SJSA1 (cell line): ENCODE data around the gene MAST3. TPM values are rescaled to one million over a fixed set of nuclear protein-coding genes. Genes with fewer than 3 reads are reported as not detected.
A peak's percentile ranks its signal among the peaks of the same experiment; 100 is the strongest.

Experiments
- DNase-seq, 2 experiments: peaks; one replicate each; pipeline ENCODE4 v3.0.0-alpha.2; 2015 to 2020; ENCODE audit warnings: low spot score in 2 of 2, low read depth in 1 of 2
- H3K27ac ChIP-seq: fragments of 250-450 bp; sonication (Bioruptor Pico); 2 replicates; pipeline ENCODE4 v1.5.1; 2020; ENCODE audit warnings: mild to moderate bottlenecking, moderate library complexity
- H3K27me3 ChIP-seq: fragments of 250-450 bp; sonication (Bioruptor Pico); replicated peaks from 2 replicates; pipeline ENCODE4 v1.5.1; 2020; ENCODE audit warnings: mild to moderate bottlenecking, moderate library complexity
- H3K36me3 ChIP-seq: fragments of 250-450 bp; sonication (Bioruptor Pico); 2 replicates; pipeline ENCODE4 v1.5.1; 2020; ENCODE audit warnings: mild to moderate bottlenecking
- H3K4me1 ChIP-seq: fragments of 250-450 bp; sonication (Bioruptor Pico); replicated peaks from 2 replicates; pipeline ENCODE4 v1.6.1; 2021; ENCODE audit warnings: mild to moderate bottlenecking
- H3K4me3 ChIP-seq: fragments of 250-450 bp; sonication (Bioruptor Pico); 2 replicates; pipeline ENCODE4 v1.5.1; 2020; ENCODE audit warnings: mild to moderate bottlenecking
- H3K9me3 ChIP-seq: fragments of 250-450 bp; sonication (Bioruptor Pico); replicated peaks from 2 replicates; pipeline ENCODE4 v1.5.1; 2020; ENCODE audit warnings: mild to moderate bottlenecking
- total RNA-seq: library from RNA; depleted of rRNA; stranded (reverse); fragments of >200 nt; shearing (Covaris generic); gene quantifications from 2 replicates; pipeline ENCODE4 v1.2.3, GENCODE V29; 2014; rRNA removed

The MAST3 gene
- total RNA-seq, 1 experiment from 2014 or later: 2.3 TPM

GRCh38 chr19:18193388-18194180, 96.0 kb downstream of the MAST3 start:
- Histone ChIP-seq H3K27ac (0 out of 2 replicates have a peak overlapping the region, but pooled peaks have one; percentile 9), H3K36me3 (peaks cover 9% of the 10 kb centered on the region), H3K9me3 (no peaks in the 10 kb centered on the region), H3K27me3 (no peaks in the 10 kb centered on the region), H3K4me1 (peaks cover 9% of the 10 kb centered on the region), H3K4me3 (peak overlapping the region; percentile 77)
- peak in 1 of 2 experiments; percentile 29 for DNase-seq

GRCh38 chr19:18194181-18194530, 96.6 kb downstream of the MAST3 start:
- H3K4me1 ChIP-seq: peaks cover 9% of the 10 kb centered on the region
- no peak for DNase-seq
- no peaks in the 10 kb centered on the region for H3K27me3 ChIP-seq
- H3K27ac ChIP-seq: no peak overlapping the region
- H3K4me3 ChIP-seq: peak overlapping the region; percentile 77
- no peaks in the 10 kb centered on the region for H3K9me3 ChIP-seq
- peaks cover 9% of the 10 kb centered on the region for H3K36me3 ChIP-seq

DNA sequence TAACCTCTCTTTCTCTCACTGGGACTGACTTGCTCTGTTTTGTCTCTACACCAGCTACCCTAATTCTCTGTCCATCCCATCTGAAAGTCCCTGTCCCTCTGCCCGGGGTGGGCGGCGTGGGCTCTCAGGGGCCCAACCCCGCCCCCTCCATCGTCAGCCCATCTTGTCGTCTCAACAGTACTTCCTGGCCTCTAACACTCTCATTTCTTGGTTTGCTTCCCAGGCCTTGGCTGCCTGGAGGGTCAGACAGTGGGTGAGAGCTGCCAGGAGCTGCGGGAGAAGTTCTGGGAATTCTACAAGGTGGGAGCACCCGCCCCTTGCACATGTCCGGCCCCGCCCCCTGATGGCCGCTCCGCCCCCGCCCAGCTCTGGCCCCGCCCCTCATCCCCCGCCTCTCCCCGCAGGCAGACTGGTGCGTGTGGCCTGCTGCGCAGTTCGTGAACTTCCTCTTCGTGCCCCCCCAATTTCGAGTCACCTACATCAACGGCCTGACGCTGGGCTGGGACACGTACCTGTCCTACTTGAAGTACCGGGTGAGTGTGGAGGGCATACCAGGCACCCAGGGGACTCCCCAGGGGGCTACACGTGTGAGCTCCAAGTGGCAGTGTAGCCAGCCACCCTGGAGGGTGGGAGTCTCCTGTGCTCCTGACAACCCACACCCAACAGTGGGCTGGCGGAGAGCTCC, 97.1 kb downstream of the MAST3 start:
- Histone ChIP-seq H3K4me1 (peaks cover 9% of the 10 kb centered on the region), H3K4me3 (no peak overlapping the region), H3K36me3 (peaks cover 9% of the 10 kb centered on the region), H3K9me3 (no peaks in the 10 kb centered on the region), H3K27me3 (no peaks in the 10 kb centered on the region), H3K27ac (no peak overlapping the region)
- DNase-seq: no peak

- Histone ChIP-seq H3K4me1 (peaks cover 9% of the 10 kb centered on the region), H3K9me3 (no peaks in the 10 kb centered on the region), H3K4me3 (no peak overlapping the region), H3K27ac (no peak overlapping the region), H3K36me3 (peaks cover 9% of the 10 kb centered on the region), H3K27me3 (no peaks in the 10 kb centered on the region)
- DNase-seq: no peak
Measured at GRCh38 chr19:18196511-18196845, 98.9 kb downstream of the MAST3 start.

GRCh38 chr19:18197306-18197705, 99.7 kb downstream of the MAST3 start:
- DNase-seq: no peak
- Histone ChIP-seq H3K27me3 (no peaks in the 10 kb centered on the region), H3K4me1 (peaks cover 9% of the 10 kb centered on the region), H3K9me3 (no peaks in the 10 kb centered on the region), H3K36me3 (peaks cover 9% of the 10 kb centered on the region), H3K4me3 (no peak overlapping the region), H3K27ac (no peak overlapping the region)

- DNase-seq: no peak
- no peaks in the 10 kb centered on the region for H3K9me3 ChIP-seq
- H3K27ac ChIP-seq: no peak overlapping the region
- H3K4me3 ChIP-seq: no peak overlapping the region
- H3K4me1 ChIP-seq: peaks cover 12% of the 10 kb centered on the region
- H3K27me3 ChIP-seq: no peaks in the 10 kb centered on the region
- peaks cover 9% of the 10 kb centered on the region for H3K36me3 ChIP-seq
Measured at GRCh38 chr19:18197941-18198340, 100.4 kb downstream of the MAST3 start.

- Histone ChIP-seq H3K27ac (no peak overlapping the region), H3K9me3 (no peaks in the 10 kb centered on the region), H3K27me3 (no peaks in the 10 kb centered on the region), H3K4me3 (no peak overlapping the region), H3K4me1 (peaks cover 16% of the 10 kb centered on the region), H3K36me3 (peaks cover 9% of the 10 kb centered on the region)
- no peak for DNase-seq
Measured at GRCh38 chr19:18198374-18198773, 100.8 kb downstream of the MAST3 start.

Other genes starting within 250 kb of the MAST3 start
- 5.4 and 6.9 TPM in 2 replicates for gene JAK3, start 249.8 kb upstream of the MAST3 start, total RNA-seq
- 821 and 921 TPM in 2 replicates for gene RPL18A, start 237.9 kb upstream of the MAST3 start, total RNA-seq
- gene SLC5A5, start 225.8 kb upstream of the MAST3 start, total RNA-seq: not detected in 2 replicates
- 41.1 and 55.2 TPM in 2 replicates for gene CCDC124, start 164.8 kb upstream of the MAST3 start, total RNA-seq
- gene KCNN1, start 130.7 kb upstream of the MAST3 start, total RNA-seq: not detected in 2 replicates
- 21.4 and 41.9 TPM in 2 replicates for gene ARRDC2, start 89.6 kb upstream of the MAST3 start, total RNA-seq
- gene IL12RB1, start 10.8 kb upstream of the MAST3 start, total RNA-seq: 0.21 TPM in 1 of 2 replicates, not detected in the other
- 24.2 and 35.0 TPM in 2 replicates for gene PIK3R2, start 55.4 kb downstream of the MAST3 start, total RNA-seq
- 2.7 TPM in 1 of 2 replicates, not detected in the other for gene IFI30, start 76.0 kb downstream of the MAST3 start, total RNA-seq
- gene MPV17L2, start 95.4 kb downstream of the MAST3 start, total RNA-seq: 42.3 and 52.0 TPM in 2 replicates
- 1.2 and 3.4 TPM in 2 replicates for gene RAB3A, start 106.3 kb downstream of the MAST3 start, total RNA-seq
- not detected in 2 replicates for gene PDE4C, start 128.7 kb downstream of the MAST3 start, total RNA-seq
- gene IQCN, start 176.7 kb downstream of the MAST3 start, total RNA-seq: 0.13 and 0.22 TPM in 2 replicates
- gene JUND, start 183.8 kb downstream of the MAST3 start, total RNA-seq: 17.2 and 69.6 TPM in 2 replicates
- gene LSM4, start 225.3 kb downstream of the MAST3 start, total RNA-seq: 395 and 478 TPM in 2 replicates
- gene PGPEP1, start 242.8 kb downstream of the MAST3 start, total RNA-seq: 5.7 and 9.0 TPM in 2 replicates